Amygdala (tissue), 56 donors: Measurements from ENCODE around the gene RPA3.

Experiments
- DNase-seq, 56 donors: peaks; one replicate each; lab custom pipeline; 2025; lab: John Stamatoyannopoulos, UW

RPA3 gene

DNA sequence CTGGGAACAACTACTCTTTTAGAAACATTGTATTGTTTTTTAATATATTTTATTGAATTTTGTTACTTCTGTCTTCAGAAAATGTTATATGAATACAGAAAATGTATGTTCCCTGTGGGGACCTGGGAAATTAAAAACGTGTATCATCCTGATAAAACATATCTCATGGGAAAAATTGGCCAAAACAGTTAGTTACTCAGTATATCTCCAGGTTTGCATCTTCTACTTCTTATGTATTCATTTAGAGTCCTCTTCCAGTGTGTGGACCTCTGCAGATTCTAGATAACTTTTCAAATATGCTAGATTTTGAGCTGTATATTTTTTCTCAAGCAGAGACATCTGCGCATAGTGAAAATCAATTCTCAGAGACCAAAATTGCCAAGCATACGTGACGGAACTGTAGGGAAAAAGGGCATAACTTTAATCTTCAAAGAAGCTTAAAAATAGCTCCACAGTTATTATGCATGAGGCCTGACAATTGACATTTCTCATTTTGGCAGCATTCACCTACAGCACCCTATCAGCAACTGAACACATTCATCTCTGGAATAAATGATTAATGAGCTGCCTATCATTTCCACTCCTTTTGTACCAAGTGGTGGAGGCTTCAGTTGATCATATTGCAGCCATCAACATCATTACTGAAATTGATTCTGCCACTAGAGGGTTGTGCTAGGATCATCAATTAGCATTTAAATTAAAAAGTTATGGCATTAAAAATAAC lies 104.2 kb downstream of the RPA3 start:
- no peak for DNase-seq

DNA sequence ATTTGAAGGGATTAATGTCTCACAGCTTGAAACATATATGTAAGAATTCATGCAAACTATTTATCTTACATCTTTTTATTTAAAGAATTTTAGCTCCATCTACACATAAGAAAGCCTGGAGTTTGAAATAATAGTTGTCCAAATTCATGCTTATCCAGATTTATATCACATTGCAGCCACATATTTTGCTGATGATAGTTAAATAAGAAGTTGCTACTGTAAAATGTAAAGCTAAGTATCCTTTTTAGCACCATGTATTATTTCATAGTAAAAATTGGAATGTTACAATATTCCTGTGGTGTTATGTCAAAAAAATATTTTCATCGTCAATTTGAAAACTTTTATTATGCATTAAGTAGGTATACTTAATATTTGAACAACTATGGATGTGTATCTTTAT lies 105.2 kb downstream of the RPA3 start:
- DNase-seq = no peak

- DNase-seq = no peak
These were observed 105.9 kb downstream of the RPA3 start for GRCh38 chr7:7612519-7612918.

DNA sequence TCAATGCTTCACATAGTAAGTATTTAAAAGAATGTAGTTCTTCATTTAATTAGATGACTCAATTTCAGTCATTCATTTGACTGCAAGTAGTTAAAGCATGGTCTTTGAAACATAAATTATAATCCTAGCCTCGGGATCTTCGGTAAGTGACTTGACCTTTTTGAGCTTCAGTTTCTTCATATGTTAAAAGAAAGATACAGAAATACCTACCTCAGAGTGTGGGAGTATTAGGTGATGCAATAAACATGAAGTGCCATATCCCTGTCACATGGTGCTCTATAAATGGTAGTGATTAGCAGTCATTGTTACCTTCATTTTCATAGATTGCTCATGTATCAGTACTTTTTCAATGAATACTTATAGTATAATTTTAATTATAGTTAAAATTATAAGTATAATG lies 109.1 kb downstream of the RPA3 start:
- DNase-seq = no peak

DNA sequence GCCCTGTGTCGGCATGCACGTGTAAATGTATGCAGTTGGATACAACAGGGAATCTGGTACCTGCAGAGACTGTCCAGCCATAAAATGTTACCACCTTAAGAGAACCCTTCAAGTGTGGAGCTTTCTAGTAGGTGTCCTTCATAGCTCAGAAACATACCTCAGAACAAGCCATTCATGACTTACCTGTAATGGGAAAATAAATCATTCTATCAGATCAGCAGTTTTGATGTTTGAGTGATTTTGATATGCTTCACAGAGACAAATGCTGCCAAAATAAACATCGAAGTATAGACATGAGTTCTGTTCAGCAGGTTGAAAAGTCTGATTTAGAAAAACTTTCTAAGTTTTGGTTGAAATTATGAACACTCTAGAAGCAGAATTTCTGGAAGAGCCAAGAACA lies 111.4 kb downstream of the RPA3 start:
- DNase-seq = no peak

DNA sequence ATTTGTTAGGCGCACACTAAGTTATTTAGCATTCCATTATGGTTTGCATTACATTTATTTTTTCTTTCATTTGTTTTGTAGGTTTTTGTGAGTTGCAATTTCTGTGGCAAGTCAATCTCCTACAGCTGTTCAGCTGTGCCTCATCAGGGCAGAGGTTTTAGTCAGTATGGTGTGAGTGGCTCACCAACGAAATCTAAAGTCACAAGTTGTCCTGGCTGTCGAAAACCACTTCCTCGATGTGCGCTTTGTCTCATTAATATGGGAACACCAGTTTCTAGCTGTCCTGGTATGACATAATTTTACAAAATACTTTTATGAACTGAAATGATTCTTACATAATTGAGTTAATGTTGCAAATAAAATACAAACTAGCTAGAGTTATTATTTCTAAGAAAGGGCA lies 122.2 kb downstream of the RPA3 start:
- DNase-seq = no peak

DNA sequence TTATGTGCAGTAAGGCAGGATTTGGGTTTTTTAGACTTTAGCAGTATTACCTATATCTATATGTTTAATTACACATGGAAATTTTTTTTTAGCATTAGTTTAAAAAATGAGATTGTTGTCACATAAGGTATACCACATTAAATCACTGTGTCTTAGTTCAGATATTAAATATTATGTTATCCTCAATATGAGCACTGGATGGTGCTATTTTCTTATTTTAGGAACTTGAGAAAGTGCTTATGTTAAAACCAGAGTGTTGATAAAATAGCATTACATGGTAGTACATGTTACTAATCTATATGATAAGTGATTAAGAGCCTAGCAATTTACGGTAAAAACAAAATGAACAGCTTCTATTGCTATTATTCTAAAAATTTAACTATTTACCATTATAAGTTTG lies 123.0 kb downstream of the RPA3 start:
- DNase-seq = no peak
